GM21360 (cell line): ENCODE results near the gene NNT.
"Not testable (repeated sequence)": the region's sequence is repeated elsewhere in the genome, so short reads cannot be mapped to it uniquely, and the experiment has no call there.

Experiments
- ATAC-seq: cut with Tn5 transposase; IDR thresholded peaks from one replicate; pipeline ENCODE4 v1.9.1; 2021; ENCODE audit warnings: mild to moderate bottlenecking, moderate library complexity; ENCODE audit not compliant: unreplicated experiment

NNT gene

DNA sequence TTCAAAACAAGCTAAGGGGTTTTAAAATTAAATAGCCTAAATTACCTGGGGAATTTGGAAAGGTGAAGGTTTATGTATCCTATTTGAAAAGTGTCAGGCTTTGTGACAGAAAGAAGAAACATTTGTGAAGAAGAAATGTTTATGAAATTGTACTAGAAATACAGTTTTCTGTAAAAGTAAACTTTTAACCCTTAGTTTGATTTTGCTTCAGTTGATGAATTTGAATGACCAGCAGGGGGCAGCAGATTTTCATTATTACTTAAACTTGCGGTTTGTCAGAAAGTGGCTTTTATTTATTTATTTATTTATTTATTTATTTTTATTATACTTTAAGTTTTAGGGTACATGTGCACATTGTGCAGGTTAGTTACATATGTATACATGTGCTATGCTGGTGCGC, 58.1 kb downstream of the NNT start:
- ATAC-seq = no peak

- no peak for ATAC-seq
Measured at GRCh38 chr5:43663916-43664315, 60.9 kb downstream of the NNT start.

- ATAC-seq = no peak
Measured at GRCh38 chr5:43664501-43665040, 61.6 kb downstream of the NNT start.

DNA sequence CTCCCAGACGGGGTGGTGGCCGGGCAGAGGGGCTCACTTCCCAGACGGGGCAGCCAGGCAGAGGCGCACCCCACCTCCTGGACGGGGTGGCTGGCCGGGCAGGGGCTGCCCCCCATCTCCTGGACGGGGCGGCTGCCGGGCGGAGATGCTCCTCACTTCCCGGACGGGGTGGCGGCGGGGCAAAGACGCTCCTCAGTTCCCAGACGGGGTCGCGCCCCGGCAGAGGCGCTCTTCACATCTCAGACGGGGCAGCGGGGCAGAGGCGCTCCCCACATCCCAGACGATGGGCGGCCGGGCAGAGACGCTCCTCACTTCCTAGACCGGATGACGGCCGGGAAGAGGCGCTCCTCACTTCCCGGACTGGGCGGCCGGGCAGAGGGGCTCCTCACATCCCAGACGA, 62.8 kb downstream of the NNT start:
- not testable (repeated sequence) for ATAC-seq

DNA sequence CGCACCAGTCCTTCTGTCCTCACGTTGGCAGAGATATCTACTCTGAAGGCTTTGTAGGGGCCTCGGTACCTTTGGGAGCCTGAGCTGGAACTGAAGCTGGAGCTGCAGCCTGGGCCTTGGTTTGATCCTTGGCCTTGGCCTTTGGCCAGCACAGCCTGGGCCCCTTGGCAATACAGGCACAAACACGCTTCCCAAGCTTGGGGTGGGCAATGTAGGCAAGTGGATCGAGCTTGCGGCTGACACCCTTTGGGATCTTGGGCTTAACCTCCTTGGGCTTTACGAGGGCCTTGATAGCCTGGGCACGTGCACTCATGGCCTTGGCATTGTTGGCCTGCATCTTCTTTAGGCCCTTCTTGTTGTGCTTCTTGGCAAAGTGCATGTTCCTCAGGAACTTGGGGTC, 63.7 kb downstream of the NNT start:
- ATAC-seq = not testable (repeated sequence)

DNA sequence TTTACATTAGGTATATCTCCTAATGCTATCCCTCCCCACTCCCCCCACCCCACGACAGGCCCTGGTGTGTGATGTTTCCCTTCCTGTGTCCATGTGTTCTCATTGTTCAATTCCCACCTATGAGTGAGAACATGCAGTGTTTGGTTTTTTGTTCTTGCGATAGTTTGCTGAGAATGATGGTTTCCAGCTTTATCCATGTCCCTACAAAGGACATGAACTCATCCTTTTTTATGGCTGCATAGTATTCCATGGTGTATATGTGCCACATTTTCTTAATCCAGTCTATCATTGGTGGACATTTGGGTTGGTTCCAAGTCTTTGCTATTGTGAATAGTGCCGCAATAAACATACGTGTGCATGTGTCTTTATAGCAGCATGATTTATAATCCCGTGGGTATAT, 64.4 kb downstream of the NNT start:
- not testable (repeated sequence) for ATAC-seq

- ATAC-seq = no peak
Measured at GRCh38 chr5:43674536-43674935, 71.6 kb downstream of the NNT start.

DNA sequence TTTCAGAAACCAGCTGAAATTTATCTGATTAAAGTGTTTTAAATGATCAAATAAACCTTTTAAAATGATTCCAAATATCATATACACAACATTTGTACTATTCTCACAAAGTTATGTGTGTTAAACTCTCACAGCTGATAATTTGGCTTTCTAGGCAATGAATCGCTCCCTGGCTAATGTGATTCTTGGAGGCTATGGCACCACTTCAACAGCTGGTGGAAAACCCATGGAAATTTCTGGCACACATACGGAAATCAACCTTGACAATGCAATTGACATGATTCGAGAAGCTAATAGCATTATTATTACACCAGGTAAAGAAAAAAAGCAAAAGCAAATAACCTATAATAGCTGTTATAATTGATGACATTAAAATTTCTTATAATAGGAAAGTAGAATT, 72.4 kb downstream of the NNT start:
- ATAC-seq = no peak

- no peak for ATAC-seq
Measured at GRCh38 chr5:43676083-43676840, 73.3 kb downstream of the NNT start.

- no peak for ATAC-seq
Measured at GRCh38 chr5:43677253-43677652, 74.3 kb downstream of the NNT start.

- no peak for ATAC-seq
Measured at GRCh38 chr5:43679214-43679613, 76.2 kb downstream of the NNT start.

GRCh38 chr5:43680286-43680685, 77.3 kb downstream of the NNT start:
- no peak for ATAC-seq

GRCh38 chr5:43683884-43684471, 81.0 kb downstream of the NNT start:
- ATAC-seq = no peak

GRCh38 chr5:43685252-43685950, 82.4 kb downstream of the NNT start:
- ATAC-seq = no peak

- no peak for ATAC-seq
Measured at GRCh38 chr5:43687275-43687674, 84.3 kb downstream of the NNT start.

DNA sequence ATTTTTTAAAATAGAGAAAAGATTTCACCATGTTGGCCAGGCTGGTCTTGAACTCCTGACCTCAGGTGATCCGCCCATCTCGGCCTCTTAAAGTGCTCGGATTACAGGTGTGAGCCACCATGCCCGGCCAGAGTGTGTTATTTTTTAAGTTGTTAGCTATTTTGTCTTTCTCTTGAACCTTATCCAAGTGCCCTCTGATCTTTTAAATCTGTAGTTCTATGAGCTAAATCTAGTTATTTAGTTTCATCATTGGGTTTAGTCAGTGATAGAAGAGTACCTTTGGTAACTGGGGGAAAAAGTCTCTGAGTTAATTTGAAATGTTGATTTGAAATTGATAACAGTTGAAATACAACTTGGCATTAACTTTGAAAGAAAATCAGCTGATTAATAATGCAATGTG, 88.3 kb downstream of the NNT start:
- no peak for ATAC-seq

DNA sequence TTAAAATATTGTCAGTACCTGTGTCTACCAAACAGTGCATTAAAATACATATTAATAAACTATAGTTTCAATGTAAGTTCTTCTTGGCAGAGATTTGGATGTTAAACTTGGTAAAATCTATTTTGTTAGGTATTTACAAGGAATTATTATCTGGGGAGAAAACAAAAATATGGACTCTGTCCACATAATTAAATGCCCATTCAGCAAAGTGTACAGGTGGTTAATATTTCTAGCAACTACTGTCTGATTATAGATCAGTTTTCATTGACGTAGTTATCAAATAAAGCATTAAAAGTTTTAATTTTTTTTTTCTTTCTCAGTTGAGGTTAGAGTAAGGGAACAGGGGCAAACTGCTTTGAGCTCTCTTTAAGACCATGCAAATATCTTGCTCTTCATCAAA, 88.9 kb downstream of the NNT start:
- no peak for ATAC-seq

GRCh38 chr5:43693411-43693810, 90.4 kb downstream of the NNT start:
- no peak for ATAC-seq

DNA sequence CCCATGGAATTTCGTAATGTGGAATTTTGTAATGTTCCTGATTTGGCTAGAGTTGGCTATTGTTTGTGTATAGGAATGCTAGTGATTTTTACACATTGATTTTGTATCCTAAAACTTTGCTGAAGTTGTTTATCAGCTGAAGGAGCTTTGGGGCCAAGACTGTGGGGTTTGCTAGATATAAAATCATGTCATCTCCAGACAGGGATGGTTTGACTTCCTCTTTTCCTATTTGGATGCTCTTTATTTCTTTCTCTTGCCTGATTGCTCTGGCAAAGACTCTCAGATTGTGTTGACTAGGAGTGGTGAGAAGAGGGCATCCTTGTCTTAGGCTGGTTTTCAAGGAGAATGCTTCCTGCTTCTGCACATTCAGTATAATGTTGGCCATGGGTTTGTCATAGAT, 91.0 kb downstream of the NNT start:
- no peak for ATAC-seq

GRCh38 chr5:43696444-43696843, 93.5 kb downstream of the NNT start:
- ATAC-seq = not testable (repeated sequence)

GRCh38 chr5:43699910-43700309, 96.9 kb downstream of the NNT start:
- ATAC-seq = no peak

GRCh38 chr5:43700601-43701000, 97.6 kb downstream of the NNT start:
- ATAC-seq = no peak
